ENCODE results near the gene CLEC20A.

GRCh38 chr1:178506177-178506576, 9.4 kb upstream of the CLEC20A start:
- TF ChIP-seq POLR2A (IDR thresholded peaks at IDR 0.05; ENCODE audit: low read length) (no peak), GATA1 (IDR thresholded peaks at IDR 0.05; ENCODE audit: low read depth, low read length) (no peak)
